ENCODE data around the gene NEUROD2.

The NEUROD2 gene

DNA sequence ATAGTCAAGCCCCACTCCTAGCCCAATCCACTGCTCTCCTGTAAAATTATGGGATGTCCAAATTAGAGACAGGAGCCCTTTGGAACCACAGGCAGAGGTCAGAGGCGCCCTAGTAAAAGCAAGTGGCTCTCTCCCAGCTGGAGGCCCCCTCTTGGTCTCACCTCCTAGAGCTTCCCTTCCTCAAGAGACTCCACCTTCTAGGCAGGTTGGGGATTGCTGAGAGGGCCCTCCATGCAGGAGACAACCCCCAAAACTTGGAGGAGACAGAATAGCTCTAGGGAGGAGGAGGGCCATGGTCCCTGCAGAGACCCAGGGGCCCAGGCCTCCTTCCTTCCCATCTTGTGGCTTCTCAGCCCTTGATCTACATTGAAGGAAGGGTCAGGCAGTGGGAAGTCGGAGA is 29.4 kb downstream of the NEUROD2 start:
- DNase-seq, result no peak

DNA sequence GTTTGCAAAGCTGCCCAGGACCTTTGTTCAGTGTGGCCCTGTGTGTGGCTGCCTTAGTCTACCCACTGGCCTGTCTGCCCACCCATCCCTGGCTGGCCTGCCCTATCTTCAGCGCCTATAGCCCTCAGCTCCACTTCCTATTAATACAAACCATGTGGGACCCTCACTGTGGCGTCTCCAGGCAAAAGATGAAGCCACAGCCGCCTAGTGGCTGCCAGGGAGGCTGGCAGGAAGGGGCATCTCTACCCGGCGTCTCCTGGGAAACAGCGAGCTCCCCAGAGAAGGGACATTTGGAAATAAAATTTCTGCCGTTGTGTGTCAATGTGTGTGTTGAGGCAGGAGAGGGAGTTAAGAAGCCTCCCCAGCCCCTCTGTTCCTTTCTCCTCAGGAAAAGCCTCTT is 31.5 kb downstream of the NEUROD2 start:
- no peak for DNase-seq

DNA sequence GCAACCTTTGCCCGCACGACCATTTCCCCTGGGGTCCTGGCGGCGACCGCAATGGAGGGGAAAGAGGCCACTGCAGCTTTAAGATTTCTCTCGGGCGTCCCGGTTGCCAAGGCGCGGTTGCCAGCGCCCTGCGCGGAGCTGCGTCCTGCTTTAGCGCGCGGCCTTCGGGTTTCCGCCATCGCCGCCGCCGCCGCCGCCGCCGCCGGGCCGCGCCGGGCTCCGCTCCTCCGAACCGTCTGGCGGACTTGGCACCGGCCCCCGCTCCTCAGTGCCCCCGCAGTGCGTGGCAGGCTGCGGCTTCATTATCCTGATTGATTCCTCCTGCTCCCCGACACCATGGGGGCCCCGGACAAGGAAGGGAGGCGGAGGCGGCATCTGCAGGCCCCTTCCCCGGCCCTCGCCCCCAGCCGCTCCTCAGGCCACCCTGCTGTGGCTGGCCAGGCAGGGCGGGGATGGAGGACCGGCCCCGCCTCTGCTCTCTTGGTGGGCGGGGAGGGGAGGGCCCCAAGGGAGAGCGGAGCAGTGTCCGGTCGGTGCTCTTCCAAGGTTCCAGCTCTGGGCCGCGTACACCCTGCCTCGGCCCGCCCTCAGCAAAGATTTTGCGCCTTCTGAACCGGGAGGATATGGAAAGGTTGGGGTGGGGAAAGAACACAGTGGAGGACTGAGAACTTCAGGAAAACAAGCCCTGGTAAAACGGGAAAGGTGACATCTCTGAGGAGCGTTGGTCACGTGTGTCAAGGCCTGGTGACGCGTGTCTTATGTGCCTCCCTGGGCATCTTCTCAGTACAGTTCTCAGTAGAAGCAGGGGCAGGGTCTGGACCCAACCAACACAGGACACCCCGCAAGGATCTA is 34.0 kb downstream of the NEUROD2 start:
- DNase-seq, result no peak

DNA sequence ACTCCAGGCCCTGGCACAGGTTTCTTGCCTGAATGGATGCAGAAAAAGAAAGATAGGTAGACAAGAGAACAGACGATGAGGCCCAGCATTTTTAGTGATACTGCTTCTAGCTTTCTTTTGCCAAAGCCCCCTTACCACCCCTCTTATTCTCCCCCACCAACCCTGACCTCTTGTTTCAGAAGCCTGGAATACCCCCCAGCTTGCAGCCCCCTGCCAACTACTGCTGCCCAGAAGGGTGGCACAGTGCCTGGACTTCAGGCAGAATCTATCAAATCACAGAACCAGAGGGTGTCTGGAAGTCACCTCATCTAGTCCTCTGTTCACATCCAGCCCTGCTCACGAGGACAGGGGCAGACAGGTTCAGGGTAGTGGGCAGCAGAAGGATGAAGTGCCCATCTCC is 35.6 kb downstream of the NEUROD2 start:
- DNase-seq, result no peak

DNA sequence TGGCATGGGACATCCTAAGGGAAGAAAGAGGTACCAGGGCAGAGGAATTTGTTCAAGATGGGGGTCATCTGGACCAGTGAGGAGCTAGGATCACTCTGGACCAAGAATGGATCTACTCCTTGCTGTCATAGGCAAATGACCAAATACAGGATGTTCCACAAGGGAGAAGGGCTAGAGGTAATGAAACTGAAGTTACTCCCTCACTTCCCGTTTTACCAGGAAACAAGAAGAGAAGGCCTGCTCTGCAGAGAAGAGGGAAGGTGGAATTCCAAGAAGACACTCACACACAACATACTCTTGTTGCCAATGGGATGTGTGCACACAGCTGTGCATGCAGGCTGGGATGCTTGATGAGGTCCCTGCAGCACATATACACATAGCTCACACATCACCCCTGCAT is 38.6 kb downstream of the NEUROD2 start:
- no peak for DNase-seq

DNA sequence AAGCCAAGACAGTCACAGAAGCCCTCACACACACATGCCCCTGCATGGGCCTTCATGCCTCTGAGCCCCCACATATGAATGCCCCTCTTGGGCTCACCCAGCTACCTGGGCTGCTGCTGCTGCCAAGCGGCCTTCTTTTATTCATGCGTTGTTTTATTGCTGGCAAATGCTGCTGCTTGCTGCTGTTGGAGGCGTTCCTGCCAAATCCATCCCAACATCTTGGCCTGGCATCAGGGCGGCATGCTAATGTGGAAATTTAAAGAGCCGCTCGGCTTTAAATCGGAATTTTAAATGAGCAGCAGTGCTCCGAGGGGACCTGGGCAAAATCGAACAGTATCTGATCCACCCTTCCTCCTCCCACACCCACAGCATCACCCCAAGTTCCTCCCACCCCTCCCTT is 39.0 kb downstream of the NEUROD2 start:
- DNase-seq, result no peak

DNA sequence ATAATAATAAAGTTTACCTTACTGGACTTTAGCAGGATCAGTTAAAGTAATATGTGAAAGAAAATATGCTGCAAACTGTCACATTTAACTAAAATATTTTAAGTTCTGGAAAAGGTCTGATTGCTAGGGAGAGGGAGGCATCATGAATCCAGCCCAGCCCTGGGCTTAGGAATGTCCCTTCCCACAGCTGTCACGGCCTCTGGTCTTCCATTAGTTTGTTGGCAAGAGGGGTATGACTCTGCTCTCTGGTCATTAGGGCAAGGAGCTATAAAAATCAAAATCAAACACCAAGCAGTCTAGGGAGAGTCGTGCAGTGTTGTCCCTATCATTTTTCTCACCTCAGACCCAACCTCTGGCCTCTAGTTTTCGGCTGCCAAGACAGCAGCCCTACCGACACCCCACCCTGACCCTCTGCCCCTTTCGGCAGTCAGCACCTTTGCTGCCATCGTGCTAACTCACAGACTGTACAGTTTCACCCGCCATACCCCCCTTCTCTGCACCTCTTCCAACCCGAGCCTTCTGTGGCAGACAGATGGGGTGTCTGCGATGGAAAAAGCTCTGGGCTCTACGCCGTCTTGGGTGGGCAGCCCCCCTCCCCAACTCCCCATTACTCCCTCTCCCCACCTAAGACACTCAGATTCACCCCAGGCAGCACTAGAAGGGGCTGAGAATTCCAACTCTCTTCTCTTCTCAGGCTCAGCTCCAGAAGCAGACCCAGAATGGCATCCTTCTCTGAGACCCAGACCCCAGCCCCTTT is 41.4 kb downstream of the NEUROD2 start:
- DNase-seq, result no peak

GRCh38 chr17:39564211-39564848 is 43.4 kb downstream of the NEUROD2 start:
- no peak for DNase-seq

DNA sequence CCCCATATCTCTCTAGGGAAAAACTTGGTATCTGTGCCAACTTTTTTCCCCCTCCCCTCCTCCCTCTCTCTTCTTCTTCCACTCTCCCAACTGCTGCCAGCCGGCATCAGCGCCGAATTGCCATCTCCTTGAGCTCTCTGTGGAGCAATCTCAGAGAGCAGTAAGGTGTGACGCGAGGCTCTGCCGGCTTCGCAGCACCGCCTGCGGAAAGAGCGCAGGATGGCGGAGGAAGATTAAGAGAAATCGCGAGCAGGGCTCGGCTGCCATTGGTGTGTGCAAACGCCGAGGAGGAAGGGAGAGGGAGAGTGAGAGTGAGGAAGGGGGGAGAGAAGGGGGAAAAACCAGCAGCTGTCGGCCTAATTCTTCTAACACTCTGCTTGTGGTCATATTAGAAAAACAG is 44.2 kb downstream of the NEUROD2 start:
- DNase-seq, result no peak

- no peak for DNase-seq
Measured at GRCh38 chr17:39562976-39563375, 44.7 kb downstream of the NEUROD2 start.

GRCh38 chr17:39562395-39562794 is 45.3 kb downstream of the NEUROD2 start:
- no peak for DNase-seq

DNA sequence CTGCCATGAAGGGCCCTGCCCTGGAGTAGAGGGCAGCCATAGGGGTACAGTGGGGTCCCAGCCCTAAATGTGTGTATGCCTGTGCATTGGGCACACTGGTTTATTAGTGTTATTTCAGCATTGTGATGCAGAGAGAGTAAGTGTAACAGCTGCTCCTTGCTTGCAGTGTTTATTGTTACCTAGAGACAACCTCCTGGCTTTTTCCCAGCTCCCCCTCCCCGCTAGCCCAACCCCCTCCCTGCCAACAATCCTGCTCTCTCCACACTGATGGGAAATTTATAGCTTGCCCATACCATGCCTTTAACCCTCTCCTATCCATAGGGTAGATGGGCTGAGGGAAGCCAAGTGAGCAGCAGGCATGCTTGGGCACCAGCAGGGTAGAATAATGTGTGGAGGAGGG is 51.3 kb downstream of the NEUROD2 start:
- DNase-seq, result no peak

DNA sequence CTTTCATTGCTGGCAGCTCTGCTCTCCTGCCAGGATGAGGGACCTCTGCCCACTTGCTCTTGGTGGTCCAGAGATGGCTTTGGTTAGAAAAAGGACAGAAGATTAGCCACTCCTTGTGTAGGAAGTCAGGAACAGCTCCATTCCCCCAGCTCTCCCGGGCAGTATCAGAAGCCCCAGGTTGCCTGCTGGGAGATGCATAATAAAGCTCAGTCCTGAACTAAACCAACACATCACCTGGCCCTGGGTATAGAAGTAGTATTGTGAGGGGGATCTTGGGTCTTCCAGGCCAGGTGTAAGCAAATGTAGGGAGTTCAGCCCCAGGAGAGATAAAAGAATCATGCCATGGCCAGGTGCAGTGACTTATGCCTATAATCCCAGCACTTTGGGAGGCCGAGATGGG is 52.4 kb downstream of the NEUROD2 start:
- no peak for DNase-seq
